IMR-90 (cell line): ENCODE results near the gene SLC17A9.

Source experiments
- CEBPB ChIP-seq: IDR thresholded peaks from 2 replicates; pipeline ENCODE4 v1.6.1; 2012; ENCODE audit warnings: low read depth, low read length, improper control_type of control experiment
- CHD1 ChIP-seq: IDR thresholded peaks from 2 replicates; pipeline ENCODE4 v1.6.1; 2012; ENCODE audit warnings: low read depth, low read length, improper control_type of control experiment
- ELK1 ChIP-seq: fragments of 150-350 bp; IDR thresholded peaks from 2 replicates; pipeline ENCODE4 v1.6.1; 2016; ENCODE audit warnings: low read depth, mild to moderate bottlenecking, low read length, moderate library complexity, borderline replicate concordance
- FOS ChIP-seq: fragments of 150-350 bp; IDR thresholded peaks from 2 replicates; pipeline ENCODE4 v1.6.1; 2016; ENCODE audit warnings: low read depth, low read length
- MAFK ChIP-seq: IDR thresholded peaks from 2 replicates; pipeline ENCODE4 v1.6.1; 2012; ENCODE audit warnings: low read depth, low read length, improper control_type of control experiment
- MXI1 ChIP-seq: IDR thresholded peaks from 2 replicates; pipeline ENCODE4 v1.6.1; 2012; ENCODE audit warnings: low read depth, mild to moderate bottlenecking, low read length, moderate library complexity, borderline replicate concordance
- POLR2A ChIP-seq: IDR thresholded peaks from 2 replicates; pipeline ENCODE4 v1.6.1; 2012; ENCODE audit warnings: mild to moderate bottlenecking, low read depth, low read length
- RAD21 ChIP-seq: IDR thresholded peaks from 2 replicates; pipeline ENCODE4 v1.6.1; 2012; ENCODE audit warnings: low read length, improper control_type of control experiment
- RCOR1 ChIP-seq: IDR thresholded peaks from 2 replicates; pipeline ENCODE4 v1.6.1; 2012; ENCODE audit warnings: mild to moderate bottlenecking, low read length, improper control_type of control experiment; ENCODE audit not compliant: insufficient replicate concordance
- RFX5 ChIP-seq: IDR thresholded peaks from 2 replicates; pipeline ENCODE4 v1.8.0; 2012; ENCODE audit warnings: low read depth, mild to moderate bottlenecking, low read length, moderate library complexity
- SMC3 ChIP-seq: fragments of 150-350 bp; IDR thresholded peaks from 2 replicates; pipeline ENCODE4 v1.6.1; 2016; ENCODE audit warnings: low read depth, mild to moderate bottlenecking, antibody characterized with exemption, low read length, moderate library complexity
- TF ChIP-seq, protein P1 (sequence below): conservative IDR thresholded peaks from 2 replicates; pipeline ENCODE4 v1.5.1; 2012; ENCODE audit warnings: mild to moderate bottlenecking, low read depth, low read length, improper control_type of control experiment
- TF ChIP-seq, protein P2 (sequence below): fragments of 150-350 bp; IDR thresholded peaks from 2 replicates; pipeline ENCODE4 v1.6.1; 2017; ENCODE audit warnings: mild to moderate bottlenecking, antibody characterized with exemption, low read length, low read depth

GRCh38 chr20:63009988-63010769 is 57.7 kb downstream of the SLC17A9 start:
- TF ChIP-seq FOS (no peak), SMC3 (no peak), POLR2A (no peak), CHD1 (no peak), RAD21 (no peak), CEBPB (no peak), MAFK (no peak), MXI1 (no peak), RCOR1 (no peak), RFX5 (no peak), ELK1 (no peak)
- TF ChIP-seq, protein P1, sequence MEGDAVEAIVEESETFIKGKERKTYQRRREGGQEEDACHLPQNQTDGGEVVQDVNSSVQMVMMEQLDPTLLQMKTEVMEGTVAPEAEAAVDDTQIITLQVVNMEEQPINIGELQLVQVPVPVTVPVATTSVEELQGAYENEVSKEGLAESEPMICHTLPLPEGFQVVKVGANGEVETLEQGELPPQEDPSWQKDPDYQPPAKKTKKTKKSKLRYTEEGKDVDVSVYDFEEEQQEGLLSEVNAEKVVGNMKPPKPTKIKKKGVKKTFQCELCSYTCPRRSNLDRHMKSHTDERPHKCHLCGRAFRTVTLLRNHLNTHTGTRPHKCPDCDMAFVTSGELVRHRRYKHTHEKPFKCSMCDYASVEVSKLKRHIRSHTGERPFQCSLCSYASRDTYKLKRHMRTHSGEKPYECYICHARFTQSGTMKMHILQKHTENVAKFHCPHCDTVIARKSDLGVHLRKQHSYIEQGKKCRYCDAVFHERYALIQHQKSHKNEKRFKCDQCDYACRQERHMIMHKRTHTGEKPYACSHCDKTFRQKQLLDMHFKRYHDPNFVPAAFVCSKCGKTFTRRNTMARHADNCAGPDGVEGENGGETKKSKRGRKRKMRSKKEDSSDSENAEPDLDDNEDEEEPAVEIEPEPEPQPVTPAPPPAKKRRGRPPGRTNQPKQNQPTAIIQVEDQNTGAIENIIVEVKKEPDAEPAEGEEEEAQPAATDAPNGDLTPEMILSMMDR: no peak
- TF ChIP-seq, protein P2, sequence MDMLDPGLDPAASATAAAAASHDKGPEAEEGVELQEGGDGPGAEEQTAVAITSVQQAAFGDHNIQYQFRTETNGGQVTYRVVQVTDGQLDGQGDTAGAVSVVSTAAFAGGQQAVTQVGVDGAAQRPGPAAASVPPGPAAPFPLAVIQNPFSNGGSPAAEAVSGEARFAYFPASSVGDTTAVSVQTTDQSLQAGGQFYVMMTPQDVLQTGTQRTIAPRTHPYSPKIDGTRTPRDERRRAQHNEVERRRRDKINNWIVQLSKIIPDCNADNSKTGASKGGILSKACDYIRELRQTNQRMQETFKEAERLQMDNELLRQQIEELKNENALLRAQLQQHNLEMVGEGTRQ: no peak
